Psoas muscle (tissue), 8 donors: Measurements from ENCODE around the gene LAMB4. TPM values are rescaled to one million over a fixed set of nuclear protein-coding genes. Genes with fewer than 3 reads are reported as not detected.

Experiments used
- ATAC-seq, 4 donors: fragments of 200-7000 bp; cut with Tn5 transposase; one replicate each; pipeline ENCODE4 v1.9.1; 2020; ENCODE audit warnings: moderate library complexity in 3 of 4, mild to moderate bottlenecking in 2 of 4
- DNase-seq, 2 donors: peaks; one replicate each; pipeline ENCODE4 v3.0.0-alpha.2; 2020
- H3K27ac ChIP-seq: fragments of 200-600 bp; one replicate; pipeline ENCODE4 v1.8.0; 2022
- H3K27me3 ChIP-seq, 3 donors: fragments of 200-600 bp in 1 of 3; one replicate each; pipeline versions ENCODE4 v1.6.1 to v1.8.0; 2013 to 2022; ENCODE audit warnings: low read length in 2 of 3, mild to moderate bottlenecking in 2 of 3, moderate library complexity in 1 of 3; ENCODE audit not compliant: insufficient read depth in 3 of 3
- H3K36me3 ChIP-seq, 2 donors: fragments of 200-600 bp in 1 of 2; one replicate each; pipeline versions ENCODE4 v1.6.1 to v1.8.0; 2013 to 2022; ENCODE audit warnings: low read depth in 1 of 2, mild to moderate bottlenecking in 1 of 2, moderate library complexity in 1 of 2; ENCODE audit not compliant: insufficient read depth in 1 of 2
- H3K4me1 ChIP-seq: fragments of 200-600 bp; one replicate; pipeline ENCODE4 v1.8.0; 2022
- H3K4me3 ChIP-seq: fragments of 200-600 bp; one replicate; pipeline ENCODE4 v1.8.0; 2022; ENCODE audit warnings: mild to moderate bottlenecking
- H3K9me3 ChIP-seq: fragments of 200-600 bp; one replicate; pipeline ENCODE4 v1.8.0; 2022
- WGBS, 3 donors: extraction: QIAGEN DNeasy Blood & Tissue Kit; methylation state at CpG; one replicate each; pipeline versions ENCODE4 v1.1.6 to v1.1.7; 2013; 5-methylcytosine and 5-hydroxymethylcytosine counted together
- intact Hi-C, 2 donors: fragments of 100-400 bp; cut with DNase I; formaldehyde crosslinking; loops; one replicate each; pipeline versions ENCODE4 v1.11.0 to v1.14.2; 2022
- polyA plus RNA-seq, 3 donors: library from polyadenylated mRNA; stranded (reverse); fragments of 200-250 nt; gene quantifications; one replicate each; pipeline ENCODE4 v1.2.3, GENCODE V29; 2013
- total RNA-seq, 4 donors: library from RNA; stranded (reverse); fragmentation: NEBNext Ultra II Directional in 2 of 4; extraction: Animal tissue kit (Norgen Biotek cat#: 25700) in 2 of 4; gene quantifications; one replicate each; pipeline versions ENCODE4 v1.2.1 to v1.2.4, GENCODE V29; 2021 to 2023
- TF ChIP-seq, protein P1 (sequence below): fragments of 200-600 bp; IDR thresholded peaks from one replicate; pipeline ENCODE4 v1.8.0; 2022; ENCODE audit warnings: antibody characterized with exemption
- donor health status: healthy with polysubstance abuse.
- donor health status: DM: no; HTN: no; CAD: no; lungs with moderate emphysema.
- donor health status: Bipolar disorder and iron deficiency.
- donor health status: healthy.
- donor health status: DM: yes; HTN: yes; CAD: no.
- donor health status: DM: no; HTN: no; CAD: no.
- donor health status: DM: no; HTN: no; CAD: no.
- donor health status: DM: yes; HTN: yes; CAD: no.

Gene LAMB4
- total and polyA plus RNA-seq, 7 donors: 0.01 to 0.51 (median 0.27) TPM; not detected in 2

- H3K4me1 ChIP-seq: no peaks in the 10 kb centered on the region
- no peaks in the 10 kb centered on the region for H3K27me3 ChIP-seq
- no peaks in the 10 kb centered on the region for H3K9me3 ChIP-seq
- WGBS, 3 donors: 83 to 89% (median 85%) methylated on average over 4 of the region's 4 CpGs
- DNase-seq (no peak), ATAC-seq (no peak)
- no peak overlapping the region for H3K27ac ChIP-seq
- H3K4me3 ChIP-seq: no peak overlapping the region
- intact Hi-C loops: no loop called here
- H3K36me3 ChIP-seq: no peaks in the 10 kb centered on the region
- TF ChIP-seq, protein P1, sequence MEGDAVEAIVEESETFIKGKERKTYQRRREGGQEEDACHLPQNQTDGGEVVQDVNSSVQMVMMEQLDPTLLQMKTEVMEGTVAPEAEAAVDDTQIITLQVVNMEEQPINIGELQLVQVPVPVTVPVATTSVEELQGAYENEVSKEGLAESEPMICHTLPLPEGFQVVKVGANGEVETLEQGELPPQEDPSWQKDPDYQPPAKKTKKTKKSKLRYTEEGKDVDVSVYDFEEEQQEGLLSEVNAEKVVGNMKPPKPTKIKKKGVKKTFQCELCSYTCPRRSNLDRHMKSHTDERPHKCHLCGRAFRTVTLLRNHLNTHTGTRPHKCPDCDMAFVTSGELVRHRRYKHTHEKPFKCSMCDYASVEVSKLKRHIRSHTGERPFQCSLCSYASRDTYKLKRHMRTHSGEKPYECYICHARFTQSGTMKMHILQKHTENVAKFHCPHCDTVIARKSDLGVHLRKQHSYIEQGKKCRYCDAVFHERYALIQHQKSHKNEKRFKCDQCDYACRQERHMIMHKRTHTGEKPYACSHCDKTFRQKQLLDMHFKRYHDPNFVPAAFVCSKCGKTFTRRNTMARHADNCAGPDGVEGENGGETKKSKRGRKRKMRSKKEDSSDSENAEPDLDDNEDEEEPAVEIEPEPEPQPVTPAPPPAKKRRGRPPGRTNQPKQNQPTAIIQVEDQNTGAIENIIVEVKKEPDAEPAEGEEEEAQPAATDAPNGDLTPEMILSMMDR: no peak
These were observed 6.1 kb upstream of the LAMB4 start for GRCh38 chr7:108136191-108136688.

DNA sequence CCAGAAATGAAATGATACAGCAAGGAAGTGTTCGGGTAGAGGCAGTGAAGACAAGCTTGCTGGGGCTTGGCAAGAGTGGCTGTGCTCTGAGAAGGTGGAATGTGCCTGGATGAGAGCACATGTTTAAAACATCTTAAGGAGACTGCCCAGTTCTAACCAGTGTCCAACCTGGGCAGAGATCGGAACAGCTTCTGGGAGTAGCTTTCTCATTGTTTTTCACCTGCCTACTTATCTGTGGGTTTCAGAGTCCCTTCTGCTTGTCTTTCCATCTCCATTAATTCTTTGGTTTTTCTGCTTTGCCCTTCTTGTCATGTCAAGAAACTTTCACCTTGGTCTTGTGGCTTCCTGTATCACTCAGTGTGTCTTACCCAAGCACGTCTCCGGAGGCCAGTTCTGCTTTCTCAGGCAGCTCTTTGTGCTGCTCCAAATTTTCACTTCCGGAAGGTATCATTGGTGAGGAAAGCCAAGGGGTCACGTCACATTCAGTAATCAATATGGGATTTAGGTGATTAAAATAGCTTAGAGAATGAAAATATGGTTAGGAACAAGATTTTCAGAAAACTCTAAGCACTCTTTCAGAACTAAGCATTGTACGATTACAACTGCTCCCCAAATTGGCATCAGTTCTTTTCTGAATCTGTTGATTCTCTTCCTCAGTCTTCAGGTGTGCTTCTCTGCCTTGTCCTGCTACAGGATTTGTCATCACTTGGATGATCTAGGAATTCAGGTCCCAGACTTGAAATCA is 5.5 kb upstream of the LAMB4 start:
- no peak overlapping the region for H3K4me3 ChIP-seq
- 85 to 91% (median 89%) methylated on average over 7 of the region's 7 CpGs for WGBS, 3 donors
- TF ChIP-seq, protein P1: no peak
- H3K27ac ChIP-seq: no peak overlapping the region
- ATAC-seq (no peak), DNase-seq (no peak)
- intact Hi-C loops: no loop called here
- no peaks in the 10 kb centered on the region for H3K27me3 ChIP-seq
- no peaks in the 10 kb centered on the region for H3K4me1 ChIP-seq
- no peaks in the 10 kb centered on the region for H3K9me3 ChIP-seq
- H3K36me3 ChIP-seq: no peaks in the 10 kb centered on the region

DNA sequence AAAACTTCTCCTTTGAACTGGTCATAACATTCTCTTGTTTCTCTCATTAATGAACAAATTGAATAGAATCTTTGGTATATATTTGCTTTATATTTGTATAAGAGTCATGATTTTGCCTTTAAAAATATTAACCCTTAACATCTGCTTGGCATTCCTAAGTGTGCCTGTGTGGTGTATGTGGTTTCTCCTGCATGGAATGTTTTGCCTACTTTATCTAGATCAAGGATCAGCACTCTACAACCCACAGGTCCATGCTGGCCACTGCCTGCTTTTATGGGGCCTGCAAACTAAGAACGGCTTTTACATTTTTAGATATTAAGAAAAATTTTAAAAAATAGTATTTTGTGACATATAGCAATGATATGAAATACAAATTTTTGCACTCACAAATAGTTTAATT is 4.3 kb upstream of the LAMB4 start:
- H3K4me1 ChIP-seq: no peaks in the 10 kb centered on the region
- ATAC-seq: no peak
- H3K36me3 ChIP-seq: no peaks in the 10 kb centered on the region
- intact Hi-C loops: no loop called here
- no peaks in the 10 kb centered on the region for H3K27me3 ChIP-seq
- TF ChIP-seq, protein P1: no peak
- H3K4me3 ChIP-seq: no peak overlapping the region
- no peak for DNase-seq
- H3K27ac ChIP-seq: no peak overlapping the region
- WGBS, 3 donors: 93 to 98% (median 95%) methylated on average over 1 of the region's 1 CpG
- no peaks in the 10 kb centered on the region for H3K9me3 ChIP-seq

- H3K36me3 ChIP-seq: no peaks in the 10 kb centered on the region
- H3K27me3 ChIP-seq: no peaks in the 10 kb centered on the region
- intact Hi-C loops: no loop called here
- no peaks in the 10 kb centered on the region for H3K9me3 ChIP-seq
- no peak overlapping the region for H3K27ac ChIP-seq
- DNase-seq: no peak
- no peak overlapping the region for H3K4me3 ChIP-seq
- no peaks in the 10 kb centered on the region for H3K4me1 ChIP-seq
- TF ChIP-seq, protein P1: no peak
- ATAC-seq: no peak
- WGBS, 3 donors: 87 to 91% (median 89%) methylated on average over 13 of the region's 13 CpGs
These were observed 2.5 kb upstream of the LAMB4 start for GRCh38 chr7:108132551-108133265.
